Hepatocyte (in vitro differentiated cells): ENCODE measurements around the gene USP32.

Experiments
- CTCF ChIP-seq: fragments of 200-600 bp; sonication (generic); IDR thresholded peaks from 2 replicates; pipeline ENCODE4 v1.5.1; 2016; ENCODE audit warnings: antibody characterized with exemption, mild to moderate bottlenecking; ENCODE audit not compliant: poor library complexity
- EZH2 ChIP-seq: fragments of 200-600 bp; sonication (generic); IDR thresholded peaks from 2 replicates; pipeline ENCODE4 v1.6.1; 2016; ENCODE audit warnings: antibody characterized with exemption, mild to moderate bottlenecking, borderline replicate concordance

DNA sequence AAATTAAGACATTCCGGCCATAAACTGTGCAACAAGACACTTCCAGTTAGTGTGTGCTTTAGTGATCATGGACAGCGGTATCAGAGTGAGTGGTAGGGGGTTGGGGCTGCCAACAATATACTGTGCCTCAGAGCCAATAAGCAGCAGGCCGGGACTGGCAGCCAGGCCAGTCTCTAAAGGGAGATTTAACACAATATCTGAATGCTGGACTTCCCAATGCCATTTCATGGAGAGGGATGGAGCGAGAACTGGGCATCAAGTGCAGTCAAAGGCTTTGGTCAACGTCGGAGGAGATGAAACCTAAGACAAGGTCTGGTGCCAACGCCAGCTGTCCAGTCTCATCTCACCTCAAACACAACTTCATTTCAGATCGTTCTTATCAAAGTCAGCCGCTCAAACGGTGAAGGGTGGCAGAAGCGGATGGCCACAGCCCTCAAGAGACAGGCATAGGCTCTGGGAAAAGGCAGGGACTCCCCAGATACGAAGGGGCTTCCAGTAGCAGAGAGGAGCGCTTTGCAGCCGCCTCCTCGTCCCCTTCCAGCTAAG, 935 bp downstream of the USP32 start:
- TF ChIP-seq CTCF (no peak), EZH2 (no peak)
